Measurements from ENCODE around the gene PALB2.

Gene PALB2

DNA sequence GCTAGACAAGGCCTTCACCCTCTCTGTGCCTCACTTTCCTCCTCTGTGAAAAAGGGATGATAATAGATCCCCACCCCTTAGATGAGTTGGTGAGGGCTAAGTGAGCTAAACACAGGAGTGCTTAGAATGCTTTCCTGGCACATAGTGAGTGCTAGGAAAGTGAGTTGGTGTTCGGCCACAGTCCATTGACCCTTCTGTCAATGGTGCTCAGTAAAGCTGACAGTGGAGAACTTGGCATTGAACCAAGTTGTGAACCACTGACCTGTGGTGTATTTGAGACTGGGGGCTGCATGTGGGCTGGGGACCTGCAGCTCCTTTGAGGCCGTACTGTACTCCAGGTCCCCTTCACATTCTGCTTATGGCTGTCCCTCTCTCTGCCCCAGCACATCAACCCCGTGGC is 42.4 kb upstream of the PALB2 start:
- H3K36me3 ChIP-seq (ENCODE audit: control insufficient read depth in 1 of 2, insufficient read depth in 2 of 2, low read depth in 1 of 2, low read length in 2 of 2) = peaks cover 47 to 67% of the 10 kb centered on the region in 2 experiments
- no peak overlapping the region for H3K23ac ChIP-seq (ENCODE audit: low read length in 2 of 2)
- no peak overlapping the region for H4K91ac ChIP-seq (ENCODE audit: low read length)
- H3K4me2 ChIP-seq (ENCODE audit: low read length, poor library complexity, severe bottlenecking) = no peak overlapping the region
- H2BK12ac ChIP-seq (ENCODE audit: low read length in 2 of 2) = no peak overlapping the region
- no peak overlapping the region for H3K27ac ChIP-seq (ENCODE audit: low read length, poor library complexity, severe bottlenecking)
- H3K18ac ChIP-seq (ENCODE audit: low read depth in 1 of 2, low read length in 2 of 2) = no peak overlapping the region
- H2AFZ ChIP-seq (ENCODE audit: low read depth, low read length) = no peak overlapping the region
- no peaks in the 10 kb centered on the region for H3K9me3 ChIP-seq (ENCODE audit: control insufficient read depth, low read length)
- H3K4me3 ChIP-seq (ENCODE audit: insufficient read depth in 1 of 2, low read depth in 1 of 2, low read length in 2 of 2) = no peak overlapping the region
- no peak overlapping the region for H2AK5ac ChIP-seq (ENCODE audit: low read length, severe bottlenecking)
- WGBS = 93% methylated on average over 3 of the region's 3 CpGs
- H3K4ac ChIP-seq (ENCODE audit: low read depth in 1 of 2, low read length in 2 of 2) = no peak overlapping the region
- no peak overlapping the region for H2BK15ac ChIP-seq (ENCODE audit: low read depth, poor library complexity, severe bottlenecking)
- no peak overlapping the region for H3K14ac ChIP-seq (ENCODE audit: low read length in 2 of 2)
- H3K27me3 ChIP-seq (ENCODE audit: control insufficient read depth in 1 of 2, insufficient read depth in 1 of 2, low read length in 2 of 2) = no peaks in the 10 kb centered on the region
- no peak overlapping the region for H2BK5ac ChIP-seq (ENCODE audit: low read depth, low read length, poor library complexity, severe bottlenecking)
- H3K4me1 ChIP-seq (ENCODE audit: control insufficient read depth, insufficient read depth, low read depth, low read length) = peaks cover 23% of the 10 kb centered on the region
- no peak overlapping the region for H2BK120ac ChIP-seq (ENCODE audit: low read depth, low read length)
- H3K9ac ChIP-seq (ENCODE audit: low read length) = no peak overlapping the region
- no peak overlapping the region for H4K8ac ChIP-seq (ENCODE audit: low read length)
- H3K79me1 ChIP-seq (replicated peaks; ENCODE audit: low read length, poor library complexity, severe bottlenecking) = peaks cover 34% of the 10 kb centered on the region
- DNase-seq = no peak

DNA sequence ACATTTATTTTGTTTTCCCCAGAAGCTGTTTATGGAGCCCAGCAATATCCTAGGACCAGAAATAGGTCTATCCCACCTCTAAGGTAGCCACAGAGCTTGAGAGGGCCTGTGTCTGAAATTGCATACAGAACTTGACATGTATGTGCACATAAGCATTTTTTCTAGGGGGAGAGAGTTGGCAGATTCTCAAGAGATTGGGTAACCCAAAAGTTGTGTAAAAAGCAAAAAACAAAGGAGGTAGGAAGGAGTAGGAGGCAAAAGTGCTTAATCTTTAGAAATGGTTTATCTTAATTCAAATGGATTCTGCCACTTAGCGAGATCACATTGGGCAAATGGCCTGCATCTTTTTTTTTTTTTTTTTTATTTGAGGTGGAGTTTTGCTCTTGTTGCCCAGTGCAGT is 41.1 kb upstream of the PALB2 start:
- H2BK15ac ChIP-seq (ENCODE audit: low read depth, poor library complexity, severe bottlenecking) = no peak overlapping the region

DNA sequence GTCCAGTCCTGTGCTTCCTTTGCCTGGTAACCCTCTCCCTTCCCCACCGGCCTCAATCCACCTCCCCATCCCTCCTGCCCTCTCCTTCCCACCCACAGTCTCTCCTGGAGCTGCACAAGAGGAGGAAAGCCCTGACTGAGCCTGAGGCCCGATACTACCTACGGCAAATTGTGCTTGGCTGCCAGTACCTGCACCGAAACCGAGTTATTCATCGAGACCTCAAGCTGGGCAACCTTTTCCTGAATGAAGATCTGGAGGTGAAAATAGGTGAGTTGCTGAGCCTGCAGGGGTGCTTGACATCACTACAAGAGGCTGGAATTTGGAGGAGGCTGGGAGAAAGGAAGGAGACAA is 38.9 kb upstream of the PALB2 start:
- no peaks in the 10 kb centered on the region for H3K27me3 ChIP-seq (ENCODE audit: control insufficient read depth in 1 of 2, insufficient read depth in 1 of 2, low read length in 2 of 2)
- no peak overlapping the region for H4K8ac ChIP-seq (ENCODE audit: low read length)

More for the DNA sequence above, 41.1 kb upstream of the PALB2 start:
- Histone ChIP-seq H3K4me2 (ENCODE audit: low read length, poor library complexity, severe bottlenecking) (no peak overlapping the region), H2AFZ (ENCODE audit: low read depth, low read length) (no peak overlapping the region), H3K4ac (ENCODE audit: low read depth in 1 of 2, low read length in 2 of 2) (no peak overlapping the region), H3K27me3 (ENCODE audit: control insufficient read depth in 1 of 2, insufficient read depth in 1 of 2, low read length in 2 of 2) (no peaks in the 10 kb centered on the region), H2BK12ac (ENCODE audit: low read length in 2 of 2) (no peak overlapping the region), H3K4me1 (ENCODE audit: control insufficient read depth, insufficient read depth, low read depth, low read length) (peaks cover 27% of the 10 kb centered on the region), H2BK120ac (ENCODE audit: low read depth, low read length) (no peak overlapping the region), H2BK5ac (ENCODE audit: low read depth, low read length, poor library complexity, severe bottlenecking) (no peak overlapping the region), H4K8ac (ENCODE audit: low read length) (no peak overlapping the region), H3K4me3 (ENCODE audit: insufficient read depth in 1 of 2, low read depth in 1 of 2, low read length in 2 of 2) (no peak overlapping the region), H3K36me3 (ENCODE audit: control insufficient read depth in 1 of 2, insufficient read depth in 2 of 2, low read depth in 1 of 2, low read length in 2 of 2) (peaks cover 39 to 54% of the 10 kb centered on the region in 2 experiments), H3K9ac (ENCODE audit: low read length) (no peak overlapping the region), H3K27ac (ENCODE audit: low read length, poor library complexity, severe bottlenecking) (no peak overlapping the region), H3K9me3 (ENCODE audit: control insufficient read depth, low read length) (no peaks in the 10 kb centered on the region), H4K91ac (ENCODE audit: low read length) (no peak overlapping the region), H3K79me1 (replicated peaks; ENCODE audit: low read length, poor library complexity, severe bottlenecking) (peaks cover 25% of the 10 kb centered on the region), H3K23ac (ENCODE audit: low read length in 2 of 2) (no peak overlapping the region), H3K18ac (ENCODE audit: low read depth in 1 of 2, low read length in 2 of 2) (no peak overlapping the region), H2AK5ac (ENCODE audit: low read length, severe bottlenecking) (no peak overlapping the region), H3K14ac (ENCODE audit: low read length in 2 of 2) (no peak overlapping the region)
- no CpG with 5 or more reads among the region's 1 CpG for WGBS
- DNase-seq = peak; percentile 23

DNA sequence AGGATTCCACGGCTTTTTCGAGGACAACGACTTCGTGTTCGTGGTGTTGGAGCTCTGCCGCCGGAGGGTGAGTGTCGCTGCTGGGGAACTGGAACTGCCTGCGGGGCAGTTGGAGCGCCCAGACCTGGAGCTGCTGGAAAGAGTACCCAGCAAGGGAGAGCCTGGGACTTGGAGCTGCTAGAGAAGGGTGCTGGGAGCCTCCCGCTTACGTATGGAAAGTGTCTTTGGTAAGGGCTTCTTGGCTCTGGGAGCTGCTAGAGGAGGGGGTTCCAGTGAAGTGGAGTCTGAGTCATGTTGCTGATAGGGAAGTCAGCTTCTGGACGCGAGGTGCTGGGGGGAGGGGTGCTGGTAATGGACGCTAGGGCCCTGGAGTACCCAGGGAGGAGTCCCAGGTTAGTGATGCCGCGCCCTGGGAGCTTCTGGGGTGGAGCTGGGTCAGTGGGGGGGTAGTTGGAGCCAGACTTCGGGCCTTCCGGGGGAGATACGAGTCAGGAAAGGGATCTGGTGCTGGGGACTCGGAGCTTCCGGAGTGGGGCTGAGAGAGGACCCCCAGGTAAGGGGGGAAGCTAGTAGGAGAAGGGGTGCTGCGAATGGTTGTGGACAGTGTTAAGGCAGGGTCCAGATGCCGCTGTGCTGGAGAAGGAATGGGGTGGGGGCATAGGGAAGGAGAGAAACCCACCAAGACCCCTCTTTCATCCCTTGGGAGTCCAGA is 38.3 kb upstream of the PALB2 start:
- Histone ChIP-seq H3K14ac (ENCODE audit: low read length in 2 of 2) (peak overlapping the region in 1 of 2 experiments; percentile 87), H2AFZ (ENCODE audit: low read depth, low read length) (no peak overlapping the region), H3K4ac (ENCODE audit: low read depth in 1 of 2, low read length in 2 of 2) (peak overlapping the region; percentile 35 to 42), H4K91ac (ENCODE audit: low read length) (no peak overlapping the region), H2BK120ac (ENCODE audit: low read depth, low read length) (no peak overlapping the region), H3K36me3 (ENCODE audit: control insufficient read depth in 1 of 2, insufficient read depth in 2 of 2, low read depth in 1 of 2, low read length in 2 of 2) (peaks cover 38 to 51% of the 10 kb centered on the region in 2 experiments), H3K18ac (ENCODE audit: low read depth in 1 of 2, low read length in 2 of 2) (peak overlapping the region in 1 of 2 experiments; percentile 54), H3K4me2 (ENCODE audit: low read length, poor library complexity, severe bottlenecking) (peak overlapping the region; percentile 99), H2BK15ac (ENCODE audit: low read depth, poor library complexity, severe bottlenecking) (no peak overlapping the region), H4K8ac (ENCODE audit: low read length) (no peak overlapping the region), H3K23ac (ENCODE audit: low read length in 2 of 2) (peak overlapping the region in 1 of 2 experiments; percentile 70), H2BK12ac (ENCODE audit: low read length in 2 of 2) (no peak overlapping the region), H3K79me1 (replicated peaks; ENCODE audit: low read length, poor library complexity, severe bottlenecking) (peaks cover 35% of the 10 kb centered on the region), H3K27ac (ENCODE audit: low read length, poor library complexity, severe bottlenecking) (no peak overlapping the region), H3K27me3 (ENCODE audit: control insufficient read depth in 1 of 2, insufficient read depth in 1 of 2, low read length in 2 of 2) (no peaks in the 10 kb centered on the region), H3K4me3 (ENCODE audit: insufficient read depth in 1 of 2, low read depth in 1 of 2, low read length in 2 of 2) (peak overlapping the region; percentile 66 to 79), H2BK5ac (ENCODE audit: low read depth, low read length, poor library complexity, severe bottlenecking) (no peak overlapping the region), H3K4me1 (ENCODE audit: control insufficient read depth, insufficient read depth, low read depth, low read length) (peaks cover 27% of the 10 kb centered on the region), H3K9ac (ENCODE audit: low read length) (peak overlapping the region; percentile 91), H3K9me3 (ENCODE audit: control insufficient read depth, low read length) (no peaks in the 10 kb centered on the region), H2AK5ac (ENCODE audit: low read length, severe bottlenecking) (no peak overlapping the region)
- WGBS = under 1% methylated on average over 21 of the region's 24 CpGs
- DNase-seq = peak; percentile 74

More for the DNA sequence above, 38.9 kb upstream of the PALB2 start:
- Histone ChIP-seq H3K79me1 (replicated peaks; ENCODE audit: low read length, poor library complexity, severe bottlenecking) (peaks cover 33% of the 10 kb centered on the region), H3K4me1 (ENCODE audit: control insufficient read depth, insufficient read depth, low read depth, low read length) (peaks cover 27% of the 10 kb centered on the region), H4K91ac (ENCODE audit: low read length) (no peak overlapping the region), H2BK120ac (ENCODE audit: low read depth, low read length) (no peak overlapping the region), H2BK12ac (ENCODE audit: low read length in 2 of 2) (no peak overlapping the region), H3K27ac (ENCODE audit: low read length, poor library complexity, severe bottlenecking) (no peak overlapping the region), H3K23ac (ENCODE audit: low read length in 2 of 2) (peak overlapping the region in 1 of 2 experiments; percentile 70), H3K4ac (ENCODE audit: low read depth in 1 of 2, low read length in 2 of 2) (no peak overlapping the region), H2AK5ac (ENCODE audit: low read length, severe bottlenecking) (no peak overlapping the region), H3K36me3 (ENCODE audit: control insufficient read depth in 1 of 2, insufficient read depth in 2 of 2, low read depth in 1 of 2, low read length in 2 of 2) (peaks cover 38 to 46% of the 10 kb centered on the region in 2 experiments), H3K14ac (ENCODE audit: low read length in 2 of 2) (peak overlapping the region in 1 of 2 experiments; percentile 87), H2BK5ac (ENCODE audit: low read depth, low read length, poor library complexity, severe bottlenecking) (no peak overlapping the region), H3K4me2 (ENCODE audit: low read length, poor library complexity, severe bottlenecking) (peak overlapping the region; percentile 99), H2AFZ (ENCODE audit: low read depth, low read length) (no peak overlapping the region), H2BK15ac (ENCODE audit: low read depth, poor library complexity, severe bottlenecking) (no peak overlapping the region), H3K18ac (ENCODE audit: low read depth in 1 of 2, low read length in 2 of 2) (no peak overlapping the region), H3K9ac (ENCODE audit: low read length) (peak overlapping the region; percentile 91), H3K4me3 (ENCODE audit: insufficient read depth in 1 of 2, low read depth in 1 of 2, low read length in 2 of 2) (peak overlapping the region; percentile 66 to 79), H3K9me3 (ENCODE audit: control insufficient read depth, low read length) (no peaks in the 10 kb centered on the region)
- 25% methylated on average over 6 of the region's 6 CpGs for WGBS
- DNase-seq = no peak
